Jurkat, Clone E6-1 (cell line): Measurements from ENCODE around the gene TOR1B.

Source experiments
- DNase-seq: peaks from one replicate; pipeline ENCODE4 v3.0.0-alpha.2; 2011; ENCODE audit warnings: low read depth, low spot score
- H3K4me3 ChIP-seq: 2 replicates; pipeline ENCODE4 v1.5.1; 2011; ENCODE audit warnings: mild to moderate bottlenecking, low read length, control low read depth, moderate library complexity

The TOR1B gene

DNA sequence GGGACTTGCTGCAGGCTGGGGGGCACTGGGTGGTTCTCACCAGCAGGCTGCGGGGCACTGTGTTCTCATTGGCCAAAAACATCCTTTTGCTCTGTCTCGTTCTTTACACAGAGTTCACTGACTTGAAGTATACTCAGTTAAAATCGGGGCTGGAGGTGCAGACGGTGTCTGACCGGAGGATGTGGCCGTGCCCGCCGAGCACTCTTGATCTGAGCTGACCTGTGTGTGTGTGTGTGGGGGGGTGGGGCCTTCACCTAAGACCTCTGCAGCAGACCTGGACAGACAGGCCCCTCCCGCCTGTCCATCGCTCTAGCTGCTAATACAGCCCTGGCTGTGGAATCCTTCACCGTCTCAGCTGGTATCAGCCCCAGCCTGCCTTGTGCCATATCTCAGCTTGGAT lies 7.1 kb downstream of the TOR1B start:
- H3K4me3 ChIP-seq, result no peak overlapping the region

DNA sequence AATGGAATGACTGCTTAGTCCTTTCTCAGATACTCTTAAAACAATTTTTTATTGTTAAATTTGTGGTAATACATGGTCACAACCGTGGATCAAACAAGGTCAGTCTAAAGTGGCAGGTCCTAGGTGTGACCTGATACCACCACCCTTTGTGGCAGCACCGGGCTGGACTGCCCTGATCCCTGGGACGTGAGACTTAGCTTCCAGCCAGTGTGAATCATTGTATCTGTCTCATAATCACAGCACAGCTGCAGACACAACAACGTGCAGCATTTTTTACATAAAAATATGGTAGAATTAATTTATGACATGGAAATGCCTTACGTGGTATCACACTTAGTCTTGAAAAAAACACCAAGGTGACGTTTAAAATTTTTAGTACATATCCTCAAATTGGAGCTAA lies 7.8 kb downstream of the TOR1B start:
- no peak for DNase-seq

More for the DNA sequence above, 7.1 kb downstream of the TOR1B start:
- no peak for DNase-seq

DNA sequence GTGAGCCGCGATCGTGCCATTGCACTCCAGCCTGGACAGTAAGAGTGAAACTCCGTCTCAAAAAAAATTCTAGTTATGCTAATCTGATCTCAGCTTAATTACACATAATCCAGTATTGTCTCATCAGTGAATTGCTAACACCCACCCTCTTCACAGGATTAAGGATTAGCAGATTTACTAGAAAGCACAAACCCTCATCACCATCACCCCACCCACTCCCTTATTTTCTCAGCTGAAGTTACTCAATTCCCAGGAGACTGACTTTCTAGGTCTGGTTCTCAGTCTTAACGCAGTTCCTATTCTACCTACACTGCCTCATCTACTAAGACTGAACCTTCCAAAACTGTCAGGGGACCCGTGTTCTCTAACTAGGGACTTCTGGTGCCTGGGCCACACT lies 9.0 kb downstream of the TOR1B start:
- H3K4me3 ChIP-seq, result no peak overlapping the region
- DNase-seq, result no peak

More for the DNA sequence above, 7.8 kb downstream of the TOR1B start:
- no peak overlapping the region for H3K4me3 ChIP-seq

DNA sequence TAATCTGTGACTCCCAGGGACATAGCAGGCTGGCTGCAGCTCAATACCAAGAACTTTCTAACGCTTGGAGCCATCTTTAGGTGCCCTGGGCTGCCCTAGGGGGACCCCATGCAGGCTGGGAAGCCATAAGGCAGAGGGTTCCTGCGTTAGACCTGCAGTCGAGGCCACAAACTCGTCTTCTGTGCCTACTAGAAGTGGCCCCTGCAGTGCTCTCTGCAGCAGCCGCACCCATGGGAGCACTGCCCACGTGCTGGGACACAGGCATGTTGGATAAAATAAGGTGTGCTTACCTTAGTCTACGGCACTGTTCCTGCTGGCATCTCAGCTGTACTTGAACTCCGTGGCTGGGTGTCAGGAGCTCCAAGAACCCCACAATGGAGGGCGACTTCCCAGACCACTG lies 9.4 kb downstream of the TOR1B start:
- no peak overlapping the region for H3K4me3 ChIP-seq
- no peak for DNase-seq

DNA sequence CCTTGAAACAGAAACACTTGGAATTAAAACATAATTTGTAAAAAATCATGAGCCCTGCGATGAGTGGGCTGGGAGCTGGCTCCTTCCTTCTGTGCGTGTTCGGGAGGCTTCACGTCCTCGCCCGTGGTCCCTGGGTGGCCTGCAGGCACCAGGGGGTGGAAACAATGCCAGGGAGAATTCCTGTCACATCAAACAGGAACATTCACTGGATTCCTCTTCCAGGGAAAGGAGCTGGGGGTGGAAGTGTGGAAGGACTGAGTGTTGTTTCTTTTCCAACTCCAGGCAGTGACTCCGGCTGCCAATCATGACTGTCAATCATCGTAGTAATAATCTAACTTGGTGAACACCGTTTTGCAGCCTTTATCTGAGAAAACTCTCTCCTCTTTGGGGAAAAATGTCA lies 10.7 kb downstream of the TOR1B start:
- no peak for DNase-seq
- H3K4me3 ChIP-seq, result no peak overlapping the region

DNA sequence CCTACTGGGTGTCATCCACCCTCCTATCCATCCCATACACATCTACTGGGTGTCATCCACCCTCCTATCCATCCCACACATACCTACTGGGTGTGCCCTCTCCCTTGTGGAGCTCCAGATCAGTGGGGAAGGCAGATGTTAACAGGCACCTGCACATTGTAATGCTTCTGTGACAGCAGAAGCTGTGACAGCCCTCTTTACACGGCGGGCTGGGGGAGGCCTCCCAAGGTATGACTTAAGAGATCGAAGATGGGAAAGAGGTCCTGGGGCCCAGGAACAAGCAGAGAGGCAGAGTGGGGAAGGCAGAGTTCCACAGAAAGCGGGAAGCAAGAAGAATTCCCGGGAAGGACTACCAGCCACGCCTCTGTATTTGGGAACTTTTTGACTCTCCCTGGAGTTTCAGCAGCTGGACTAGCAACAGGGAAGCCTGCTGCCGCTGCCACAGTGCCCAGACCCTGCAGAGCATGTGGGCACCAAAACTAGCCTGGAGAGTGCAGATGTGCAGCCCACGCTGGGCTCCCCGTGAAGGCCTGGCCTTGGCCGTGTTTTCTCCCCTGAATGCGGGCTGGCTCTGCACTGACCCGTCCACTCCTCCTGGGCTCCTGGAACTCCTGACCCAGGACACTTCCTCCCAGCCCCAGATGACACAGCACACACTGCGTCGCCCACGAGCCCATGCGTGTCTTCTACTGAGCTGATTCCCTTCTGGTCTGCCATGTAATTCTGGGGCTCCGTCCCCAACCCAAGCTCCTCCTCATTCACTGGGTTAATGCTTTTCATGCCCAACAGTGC lies 11.6 kb downstream of the TOR1B start:
- H3K4me3 ChIP-seq, result no peak overlapping the region
- DNase-seq, result no peak

DNA sequence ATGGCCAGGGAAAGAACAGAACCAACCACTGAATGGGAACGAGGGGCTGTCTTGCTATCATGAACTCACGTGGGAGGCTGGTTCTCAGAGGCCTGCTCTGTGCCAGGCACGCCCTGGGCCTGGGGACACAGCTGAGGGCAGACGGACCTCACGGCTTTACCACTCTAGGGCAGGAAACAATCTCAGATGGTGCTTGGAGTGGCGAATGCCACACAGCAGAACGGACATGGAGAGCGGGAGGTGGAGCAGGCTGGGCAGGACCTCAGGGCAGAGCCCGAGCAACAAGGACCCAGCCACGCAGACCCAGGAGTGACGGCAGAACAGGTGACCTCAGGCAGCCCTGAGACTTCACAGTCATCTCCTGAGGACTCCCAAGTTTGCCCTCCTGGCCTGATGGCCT lies 12.3 kb downstream of the TOR1B start:
- DNase-seq, result no peak
- no peak overlapping the region for H3K4me3 ChIP-seq

DNA sequence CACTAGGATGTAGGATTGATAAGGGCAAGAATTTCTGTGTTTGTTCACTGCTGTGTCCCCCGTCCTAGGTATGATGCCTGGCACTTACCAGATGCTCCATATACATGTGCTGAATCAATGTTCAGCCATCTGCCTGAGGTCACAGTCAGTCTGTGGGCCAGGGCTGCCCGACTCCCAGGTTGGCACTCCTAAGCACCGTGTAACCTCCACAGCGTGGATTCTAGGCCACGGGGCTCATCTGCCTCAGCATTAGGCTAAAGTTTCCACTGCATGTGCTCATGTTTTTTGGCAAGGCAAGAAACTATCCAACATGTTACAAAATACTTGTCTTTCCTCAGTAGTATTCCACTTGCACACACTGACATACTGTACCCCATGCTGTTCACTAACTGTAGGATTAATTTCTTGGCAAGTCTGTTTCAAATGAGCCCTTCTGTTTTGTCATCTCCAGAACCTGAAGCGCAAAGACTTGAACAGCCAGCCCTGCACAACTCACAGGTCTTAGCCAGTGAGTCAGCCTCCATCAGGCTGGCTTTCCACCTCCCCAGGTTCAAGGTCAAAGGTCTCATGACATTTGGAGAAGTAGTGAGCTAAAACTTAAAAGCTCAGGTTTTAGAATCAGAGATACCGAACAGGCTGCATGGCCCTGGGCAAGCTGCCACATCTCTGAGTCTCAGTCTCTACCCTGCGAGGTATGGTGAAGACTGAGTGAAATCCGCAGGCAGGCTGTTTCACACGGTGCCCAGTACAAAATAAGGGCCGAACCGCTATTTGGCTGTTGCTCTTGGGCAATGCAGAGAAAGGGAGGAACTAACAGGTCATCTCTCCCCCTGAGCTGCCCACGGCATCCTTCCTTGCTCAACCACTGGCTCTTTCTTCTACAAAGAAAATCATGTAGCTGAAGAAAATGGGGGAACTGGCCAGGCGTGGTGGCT lies 13.8 kb downstream of the TOR1B start:
- no peak for DNase-seq
- H3K4me3 ChIP-seq, result no peak overlapping the region

DNA sequence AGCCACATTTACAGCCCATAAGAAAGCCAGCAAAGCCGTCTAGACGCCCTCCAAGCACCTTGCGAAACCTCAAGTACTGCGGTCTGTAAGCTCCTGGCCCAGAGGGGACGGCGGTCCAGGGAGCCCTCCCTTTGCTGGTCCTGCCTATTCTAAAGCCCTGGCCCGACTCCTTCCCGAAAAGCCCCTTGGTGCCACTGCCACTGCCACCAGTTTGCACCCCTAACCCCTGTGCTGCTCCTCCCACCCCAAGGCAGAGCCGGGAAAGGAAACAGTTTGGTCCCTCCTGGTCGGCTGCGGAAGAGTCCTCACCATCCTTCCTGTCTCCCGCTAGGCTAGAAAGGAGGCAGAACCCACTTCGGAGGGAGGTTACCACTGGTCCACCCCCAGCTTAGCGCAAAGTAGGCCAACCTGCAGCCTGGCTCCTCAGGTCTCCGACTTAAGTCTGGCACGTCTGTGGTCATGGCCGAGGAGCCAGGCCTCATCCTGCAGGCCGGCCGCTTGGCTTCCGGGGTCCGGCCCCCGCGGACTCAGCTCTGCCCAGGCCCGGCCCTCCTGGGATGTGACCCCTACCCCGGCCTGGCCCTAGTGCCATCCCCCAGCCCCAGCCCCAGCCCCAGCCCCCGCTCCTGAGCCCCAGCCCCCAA lies 20.0 kb downstream of the TOR1B start:
- peak; percentile 41 for DNase-seq
- peak overlapping the region; percentile 76 for H3K4me3 ChIP-seq

DNA sequence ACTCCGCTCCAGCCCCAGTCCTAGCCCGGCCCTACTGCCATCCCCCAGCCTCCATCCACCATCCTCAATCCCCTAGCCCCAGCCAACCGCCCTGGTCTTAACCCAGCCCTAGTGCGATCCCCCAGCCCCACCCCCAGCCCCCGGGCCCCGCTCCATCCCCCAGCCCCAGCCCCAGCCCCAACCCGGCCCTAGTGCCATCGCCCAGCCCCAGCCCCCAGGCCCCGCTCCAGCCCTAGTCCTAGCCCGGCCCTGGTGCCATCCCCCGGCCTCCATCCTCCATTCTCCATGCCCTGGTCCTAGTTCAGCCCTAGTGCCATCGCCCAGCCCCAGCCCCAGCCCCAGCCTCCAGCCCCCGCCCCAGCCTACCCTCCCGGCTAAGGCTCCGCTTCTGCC lies 20.6 kb downstream of the TOR1B start:
- DNase-seq, result no peak
- peak overlapping the region; percentile 76 for H3K4me3 ChIP-seq

DNA sequence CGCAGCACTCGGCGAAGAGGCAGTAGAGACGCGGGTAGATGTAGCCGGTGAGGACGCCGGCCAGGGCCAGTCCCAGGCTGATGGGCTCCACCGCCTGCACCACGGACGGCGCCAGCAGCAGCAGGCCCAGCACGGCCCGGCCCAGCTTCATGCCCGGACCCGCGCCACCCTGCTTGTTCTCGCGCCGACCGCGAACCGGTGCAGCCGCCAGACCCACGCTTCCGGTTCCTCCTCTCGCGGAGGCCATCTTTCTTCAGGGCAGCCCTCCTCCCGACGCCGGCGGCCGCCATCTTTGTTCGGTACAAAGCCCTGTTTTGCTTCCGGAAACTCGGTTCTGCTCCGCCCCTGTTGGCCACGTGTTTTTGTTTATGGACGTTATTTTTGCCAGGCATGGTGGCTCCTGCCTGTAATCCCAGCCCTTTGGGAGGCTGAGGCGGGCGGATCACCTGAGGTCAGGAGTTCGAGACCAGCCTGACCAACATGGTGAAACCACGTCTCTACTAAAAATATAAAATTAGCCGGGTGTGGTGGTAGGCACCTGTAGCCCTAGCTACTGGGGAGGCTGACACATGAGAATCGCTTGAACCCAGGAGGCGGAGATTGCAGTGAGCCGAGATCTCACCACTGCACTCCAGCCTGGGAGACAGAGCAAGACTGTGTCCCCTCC lies 21.1 kb downstream of the TOR1B start, which contains the start of gene TOR1A:
Gene TOR1A (minus strand): TSS at position 202 of the 667 bp plus-strand sequence. CDS start 51 bp downstream, at position 151.
- peak within 1 kb of the TSS; percentile 76 for H3K4me3 ChIP-seq
- peak; percentile 90 for DNase-seq

DNA sequence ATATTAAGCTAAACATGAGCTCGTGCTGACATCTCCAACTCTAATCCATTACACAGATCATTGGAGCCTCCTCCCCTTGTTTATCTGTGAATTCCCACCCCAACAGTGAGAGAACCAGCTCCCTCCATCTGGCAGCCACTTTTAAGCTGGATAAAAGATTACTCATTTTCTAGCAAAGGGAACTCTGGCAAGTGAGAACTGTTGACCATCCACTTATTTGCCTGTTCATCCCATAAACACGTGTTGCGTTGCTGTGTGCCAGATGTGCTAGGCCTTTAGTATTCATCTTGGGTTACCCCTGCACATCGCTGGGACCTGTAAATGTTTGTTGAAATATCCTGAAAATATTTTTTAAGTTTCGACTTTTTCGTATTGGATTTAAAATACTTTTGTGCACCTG lies 23.4 kb downstream of the TOR1B start:
- DNase-seq, result no peak
- H3K4me3 ChIP-seq, result no peak overlapping the region

DNA sequence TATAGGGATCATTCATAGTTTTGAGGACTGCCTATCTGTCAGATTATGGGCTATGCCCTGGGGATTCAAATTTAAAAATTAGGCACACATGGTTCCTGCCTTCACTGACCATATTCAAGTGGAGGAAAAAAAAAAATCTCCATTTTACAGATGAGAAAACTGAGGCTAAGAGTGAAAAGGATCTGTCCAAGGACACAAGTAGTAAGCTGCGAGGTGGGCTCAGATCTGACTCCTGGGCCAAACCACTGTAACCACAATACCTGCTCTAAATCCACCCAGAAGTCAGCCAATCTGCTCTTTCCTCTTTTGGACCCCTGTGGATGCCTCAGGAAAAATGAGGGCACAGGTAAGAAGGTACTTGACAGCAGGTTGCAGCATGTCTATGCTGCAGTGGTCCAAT lies 23.8 kb downstream of the TOR1B start:
- no peak overlapping the region for H3K4me3 ChIP-seq
- DNase-seq, result no peak

DNA sequence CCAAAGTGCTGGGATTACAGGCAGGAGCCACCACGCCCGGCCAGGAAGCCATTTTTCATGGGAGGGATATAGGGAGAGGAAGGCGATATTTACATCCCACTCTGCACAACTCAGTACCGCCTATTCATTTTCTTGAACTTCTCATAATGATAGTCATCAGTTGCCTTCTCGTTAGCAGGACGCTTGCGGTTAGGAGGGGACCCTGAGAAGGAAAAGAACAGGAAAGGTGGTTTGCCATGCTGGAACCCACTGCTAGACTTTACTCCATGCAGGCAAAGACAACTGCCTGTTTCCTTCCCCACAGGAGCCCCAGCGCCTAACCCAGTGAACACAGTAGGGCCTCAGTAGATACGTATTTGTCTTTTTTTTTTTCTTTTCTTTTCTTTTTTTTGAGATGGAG lies 25.1 kb downstream of the TOR1B start:
- DNase-seq, result peak; percentile 65
- no peak overlapping the region for H3K4me3 ChIP-seq

DNA sequence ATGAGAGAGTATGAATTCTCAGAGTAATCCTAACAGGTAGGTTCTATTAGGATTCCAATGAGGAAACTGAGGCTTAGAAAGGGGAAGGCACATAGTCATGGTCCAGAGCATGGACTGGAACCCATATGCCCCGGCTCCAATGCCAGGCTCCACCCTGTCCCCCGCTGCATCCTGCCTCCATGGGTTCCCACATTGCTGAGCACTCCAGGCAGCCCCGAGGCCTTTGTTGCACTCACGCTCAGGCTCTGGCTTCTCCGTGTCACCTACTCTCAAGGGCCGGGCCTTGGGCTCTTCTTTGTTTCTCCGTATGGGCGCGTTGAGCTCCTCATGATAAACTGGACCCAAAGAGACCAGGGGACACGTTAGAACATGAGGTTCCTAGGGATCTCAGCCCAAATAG lies 26.0 kb downstream of the TOR1B start:
- no peak for DNase-seq
- no peak overlapping the region for H3K4me3 ChIP-seq

DNA sequence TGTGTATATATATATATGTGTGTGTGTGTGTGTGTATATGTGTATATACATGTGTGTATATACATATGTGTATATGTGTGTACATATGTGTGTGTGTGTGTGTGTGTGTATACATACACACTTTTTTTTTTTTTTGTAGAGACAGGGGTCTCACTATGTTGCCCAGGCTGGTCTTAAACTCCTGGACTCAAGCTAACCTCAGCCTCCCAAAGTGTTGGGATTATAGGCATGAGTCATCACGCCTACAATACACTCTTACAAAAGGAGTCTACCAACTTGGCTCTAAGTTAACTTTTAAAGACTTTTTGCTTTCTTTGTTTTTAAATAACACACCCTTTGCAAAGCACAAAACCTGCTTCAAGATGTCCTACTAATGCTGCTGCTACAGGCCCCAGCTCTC lies 30.0 kb downstream of the TOR1B start:
- no peak overlapping the region for H3K4me3 ChIP-seq
- no peak for DNase-seq

DNA sequence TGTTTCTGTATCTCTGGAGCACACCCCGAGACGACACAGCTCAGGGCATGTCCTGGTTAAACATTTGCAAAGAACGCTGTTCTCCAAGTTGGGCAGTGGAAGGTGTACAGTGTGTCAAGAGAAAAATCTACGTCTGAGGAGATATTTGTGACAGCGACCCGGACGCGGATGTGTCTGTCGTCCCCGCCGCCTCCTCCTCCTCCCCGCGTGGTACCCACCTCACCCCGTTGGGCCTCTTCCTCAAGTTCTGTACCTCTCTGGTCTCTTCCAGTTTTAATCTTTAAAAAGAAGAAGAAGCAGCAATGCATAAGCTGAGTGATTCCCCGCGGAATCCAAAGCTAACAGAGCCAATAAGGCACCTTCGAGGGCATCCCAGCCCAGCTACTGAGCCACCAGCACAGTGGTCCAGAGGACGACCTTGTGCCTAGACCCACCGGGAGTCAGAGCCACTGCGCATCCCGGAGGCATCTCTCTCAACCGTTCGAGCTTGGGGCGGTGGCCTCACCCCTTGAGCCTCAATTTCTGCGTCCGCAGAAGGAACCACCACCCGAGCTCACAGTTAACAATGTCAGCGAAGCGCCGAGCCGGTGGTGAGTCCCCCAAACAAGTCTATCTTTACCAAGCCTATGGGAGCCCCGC lies 31.6 kb downstream of the TOR1B start:
- H3K4me3 ChIP-seq, result peak overlapping the region; percentile 100
- DNase-seq, result no peak

DNA sequence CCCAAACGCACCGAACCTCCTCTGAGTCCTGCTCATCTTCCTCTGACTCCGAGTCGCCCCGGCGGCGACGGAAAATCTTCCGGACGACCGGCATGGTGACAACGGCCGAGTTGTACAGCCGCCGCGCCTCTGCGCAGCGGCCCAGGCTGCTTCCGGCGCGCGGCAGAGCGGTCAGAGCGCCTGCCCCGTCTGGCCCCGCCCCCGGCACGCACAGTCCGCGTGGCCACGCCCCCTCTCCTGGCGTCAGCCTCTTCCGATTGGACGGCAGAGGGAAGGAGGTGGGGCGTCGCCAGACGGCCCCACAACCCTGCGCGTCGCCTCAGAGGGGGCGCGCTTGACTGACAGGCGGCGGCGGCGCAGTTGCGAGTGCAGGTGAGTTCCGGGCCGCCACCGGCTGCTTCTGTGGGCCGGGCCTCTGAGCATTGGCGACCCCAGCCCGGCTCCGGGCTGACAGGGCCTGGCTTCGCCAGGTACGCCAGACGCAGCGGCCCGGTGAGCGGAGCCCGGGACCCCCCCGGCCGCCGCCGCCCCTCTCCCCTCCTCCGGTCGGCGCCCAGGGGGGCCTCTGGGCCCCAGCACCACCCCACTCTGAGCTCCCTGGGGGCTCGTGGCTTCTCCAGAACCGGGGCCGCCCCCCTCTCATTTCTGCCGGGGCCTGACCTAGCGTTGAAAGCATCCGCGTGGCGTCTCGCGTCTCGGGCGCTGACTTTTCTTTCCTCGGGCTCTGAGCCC lies 32.3 kb downstream of the TOR1B start, which contains the start of the genes C9orf78 and USP20:
Gene C9orf78 (minus strand): TSS at position 148 of the 732 bp plus-strand sequence. CDS start 54 bp downstream, at position 94.
Gene USP20 (plus strand): TSS at position 331 of the 732 bp plus-strand sequence. CDS start 17,098 bp downstream, outside the sequence.
- peak; percentile 92 for DNase-seq

More for the DNA sequence above, 32.3 kb downstream of the TOR1B start, which contains the start of the genes C9orf78 and USP20:
- H3K4me3 ChIP-seq, result peak within 1 kb of the TSS; percentile 100
